ENCODE measurements around the gene TGFBR3L.
A peak's percentile ranks its signal among the peaks of the same experiment; 100 is the strongest.
"Not testable (repeated sequence)": the region's sequence is repeated elsewhere in the genome, so short reads cannot be mapped to it uniquely, and the experiment has no call there.

The TGFBR3L gene

GRCh38 chr19:7927605-7928333 is 13.1 kb downstream of the TGFBR3L start:
- no peak overlapping the region for H3K4me3 ChIP-seq (ENCODE audit: low read depth, low read length)
- no peak for TF ChIP-seq CTCF (IDR thresholded peaks at IDR 0.05; ENCODE audit: borderline replicate concordance, insufficient read depth, low read depth, low read length)

- TF ChIP-seq CTCF (IDR thresholded peaks at IDR 0.05; ENCODE audit: borderline replicate concordance, insufficient read depth, low read depth, low read length) = no peak
- H3K4me3 ChIP-seq (ENCODE audit: low read depth, low read length) = no peak overlapping the region
Measured at GRCh38 chr19:7928334-7928706, 13.7 kb downstream of the TGFBR3L start.

GRCh38 chr19:7928741-7929701 is 14.4 kb downstream of the TGFBR3L start:
- no peak overlapping the region for H3K4me3 ChIP-seq (ENCODE audit: low read depth, low read length)
- peak; percentile 56 for TF ChIP-seq CTCF (IDR thresholded peaks at IDR 0.05; ENCODE audit: borderline replicate concordance, insufficient read depth, low read depth, low read length)

- not testable (repeated sequence) for H3K4me3 ChIP-seq (ENCODE audit: low read depth, low read length)
Measured at GRCh38 chr19:7930030-7930429, 15.4 kb downstream of the TGFBR3L start.

GRCh38 chr19:7930765-7931164 is 16.1 kb downstream of the TGFBR3L start:
- no peak overlapping the region for H3K4me3 ChIP-seq (ENCODE audit: low read depth, low read length)
- TF ChIP-seq CTCF (IDR thresholded peaks at IDR 0.05; ENCODE audit: borderline replicate concordance, insufficient read depth, low read depth, low read length) = no peak

GRCh38 chr19:7931221-7932061 is 16.8 kb downstream of the TGFBR3L start:
- no peak overlapping the region for H3K4me3 ChIP-seq (ENCODE audit: low read depth, low read length)
- no peak for TF ChIP-seq CTCF (IDR thresholded peaks at IDR 0.05; ENCODE audit: borderline replicate concordance, insufficient read depth, low read depth, low read length)
